Thyroid gland (tissue), 4 donors: ENCODE results near the gene PCBP3. TPM values are rescaled to one million over a fixed set of nuclear protein-coding genes. Genes with fewer than 3 reads are reported as not detected.

Experiments
- DNase-seq, 2 donors: peaks; one replicate each; pipeline ENCODE4 v3.0.0-alpha.2; 2019
- H3K27ac ChIP-seq, 3 donors: fragments of 200-600 bp; sonication (generic); 1 replicate in 2 of 3; 2 replicates in 1 of 3; pipeline ENCODE4 v1.5.1; 2016 to 2019; ENCODE audit warnings: mild to moderate bottlenecking in 1 of 3, moderate library complexity in 1 of 3
- H3K27me3 ChIP-seq: fragments of 200-600 bp; sonication (generic); one replicate; pipeline ENCODE4 v1.5.1; 2019
- H3K36me3 ChIP-seq, 2 donors: fragments of 200-600 bp; sonication (generic); one replicate each; pipeline ENCODE4 v1.5.1; 2016 to 2019
- H3K4me1 ChIP-seq, 2 donors: fragments of 200-600 bp; sonication (generic); one replicate each; pipeline ENCODE4 v1.5.1; 2017 to 2019
- H3K4me3 ChIP-seq, 3 donors: fragments of 200-600 bp; sonication (generic); replicated peaks in 1 of 3; 1 replicate in 2 of 3; 2 replicates in 1 of 3; pipeline ENCODE4 v1.5.1; 2016; ENCODE audit warnings: mild to moderate bottlenecking in 1 of 3
- H3K9me3 ChIP-seq: fragments of 200-600 bp; sonication (generic); one replicate; pipeline ENCODE4 v1.5.1; 2017
- CTCF ChIP-seq, 6 experiments: fragments of 200-600 bp in 3 of 6; fragments of 450-650 bp in 3 of 6; sonication (generic) in 3 of 6; IDR thresholded peaks; one replicate each; pipeline ENCODE4 v1.5.1; 2016 to 2019; ENCODE audit warnings: antibody characterized with exemption in 6 of 6, mild to moderate bottlenecking in 2 of 6, inconsistent platforms in 1 of 6, moderate library complexity in 1 of 6
- POLR2A ChIP-seq, 2 donors: fragments of 450-650 bp; IDR thresholded peaks; one replicate each; pipeline ENCODE4 v1.6.1; 2017; ENCODE audit warnings: antibody characterized with exemption in 2 of 2, mild to moderate bottlenecking in 2 of 2, moderate library complexity in 1 of 2
- WGBS, 2 donors: methylation state at CpG; one replicate each; pipeline ENCODE4 v1.1.5; 2017; 5-methylcytosine and 5-hydroxymethylcytosine counted together
- intact Hi-C: fragments of 100-400 bp; cut with DNase I; formaldehyde crosslinking; loops from one replicate; pipeline ENCODE4 v1.15.1; 2023
- total RNA-seq, 4 donors: library from RNA; depleted of rRNA; stranded (reverse); fragments of >200 nt; gene quantifications; one replicate each; pipeline ENCODE4 v1.2.3, GENCODE V29; 2016

PCBP3 gene
- total RNA-seq, 4 donors from 2014 or later: 0.33 to 0.98 (median 0.54) TPM; not detected in 1

- Histone ChIP-seq H3K36me3 (no peaks in the 10 kb centered on the region), H3K4me3 (no peak overlapping the region), H3K27ac (no peak overlapping the region), H3K9me3 (no peaks in the 10 kb centered on the region), H3K4me1 (no peaks in the 10 kb centered on the region), H3K27me3 (no peaks in the 10 kb centered on the region)
- no peak for TF ChIP-seq POLR2A (IDR thresholded peaks at IDR 0.05)
- no peak for TF ChIP-seq CTCF (IDR thresholded peaks at IDR 0.05)
- WGBS, 2 donors: 64 to 72% methylated on average over 9 of the region's 9 CpGs
- intact Hi-C loops: no loop called here
- DNase-seq: no peak
Measured at GRCh38 chr21:45802425-45802824, 158.9 kb downstream of the PCBP3 start.

DNA sequence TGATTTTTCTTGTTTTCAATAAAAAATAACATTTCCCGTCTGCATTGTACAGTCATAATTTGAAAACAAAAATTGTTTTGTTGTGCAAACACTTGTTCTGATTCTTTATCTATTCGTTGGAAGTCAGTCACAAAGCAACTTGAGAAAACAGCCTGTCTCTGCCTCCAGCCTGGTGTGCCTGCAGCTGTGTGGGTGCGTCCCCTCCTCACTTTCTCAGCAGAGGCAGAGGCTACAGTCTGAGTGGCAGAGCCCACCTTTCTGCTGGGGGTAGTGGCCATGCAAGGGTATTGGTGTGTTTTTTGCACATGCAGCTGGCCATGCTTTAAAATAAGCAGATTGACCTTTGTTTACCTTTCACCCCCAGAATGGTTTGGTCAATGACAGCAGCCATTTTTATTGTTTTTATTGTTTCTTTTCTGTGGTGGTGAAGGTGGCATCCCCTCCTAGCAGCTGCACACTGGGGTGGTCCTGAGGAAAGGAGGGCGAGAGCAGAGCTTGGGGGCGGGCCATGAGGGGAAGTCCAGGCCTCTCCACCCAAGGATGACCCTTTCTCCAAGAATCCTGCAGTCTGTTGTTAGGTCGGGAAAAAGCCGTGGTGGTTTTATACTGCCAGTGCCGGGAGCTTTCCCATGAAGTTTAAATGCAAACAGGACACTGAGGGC, 159.6 kb downstream of the PCBP3 start:
- Histone ChIP-seq H3K4me3 (no peak overlapping the region), H3K36me3 (no peaks in the 10 kb centered on the region), H3K27me3 (no peaks in the 10 kb centered on the region), H3K27ac (no peak overlapping the region), H3K4me1 (no peaks in the 10 kb centered on the region), H3K9me3 (no peaks in the 10 kb centered on the region)
- no peak for DNase-seq
- TF ChIP-seq CTCF (IDR thresholded peaks at IDR 0.05) (no peak), POLR2A (IDR thresholded peaks at IDR 0.05) (no peak)
- WGBS, 2 donors: 76 to 79% methylated on average over 8 of the region's 8 CpGs
- intact Hi-C loops: no loop called here

DNA sequence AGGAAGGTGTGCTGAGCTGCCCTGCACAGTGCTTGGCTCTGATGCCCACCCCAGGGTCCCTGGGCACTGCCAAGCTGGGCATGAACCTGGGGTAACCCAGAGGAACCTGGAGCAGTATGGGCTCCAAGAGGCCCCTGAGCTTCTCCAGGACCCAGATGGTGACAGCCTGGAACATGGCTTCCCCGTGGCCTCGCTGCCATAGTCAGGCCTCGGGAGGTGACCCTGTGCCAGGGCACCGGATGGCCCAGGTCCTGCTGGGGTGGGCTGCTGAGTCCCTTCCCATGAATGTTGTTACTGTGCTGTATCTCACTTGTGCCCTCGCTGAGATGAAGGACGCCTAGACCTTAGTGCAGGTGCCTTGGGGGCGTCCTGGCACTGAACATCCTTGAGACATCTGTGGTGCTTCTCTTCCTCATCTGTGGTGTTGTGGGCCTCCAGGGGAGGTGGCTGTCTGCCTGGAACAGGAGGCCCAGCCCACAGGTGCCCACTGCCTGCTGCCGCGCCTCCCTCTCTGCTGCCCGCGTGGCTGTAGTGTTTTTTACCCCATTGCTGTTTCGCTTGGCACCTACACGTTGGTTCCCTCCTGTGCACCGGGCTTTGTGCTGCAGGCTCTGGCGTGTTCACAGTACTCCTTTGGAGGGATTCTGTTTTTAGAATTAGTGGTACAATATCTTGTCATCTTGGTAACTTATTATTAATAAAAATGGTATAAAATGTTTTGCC, 160.3 kb downstream of the PCBP3 start:
- TF ChIP-seq CTCF (IDR thresholded peaks at IDR 0.05) (no peak), POLR2A (IDR thresholded peaks at IDR 0.05) (no peak)
- intact Hi-C loops: no loop called here
- DNase-seq: no peak

GRCh38 chr21:45804809-45805313, 161.3 kb downstream of the PCBP3 start:
- no peak overlapping the region for H3K4me3 ChIP-seq
- DNase-seq: no peak
- H3K9me3 ChIP-seq: no peaks in the 10 kb centered on the region
- H3K27ac ChIP-seq: no peak overlapping the region
- 71 to 80% methylated on average over 6 to 12 of the region's 13 CpGs for WGBS, 2 donors
- no peaks in the 10 kb centered on the region for H3K4me1 ChIP-seq
- H3K27me3 ChIP-seq: no peaks in the 10 kb centered on the region
- intact Hi-C loops: no loop called here
- H3K36me3 ChIP-seq: no peaks in the 10 kb centered on the region
- TF ChIP-seq POLR2A (IDR thresholded peaks at IDR 0.05) (no peak), CTCF (IDR thresholded peaks at IDR 0.05) (no peak)

More for the DNA sequence above, 160.3 kb downstream of the PCBP3 start:
- Histone ChIP-seq H3K36me3 (no peaks in the 10 kb centered on the region), H3K4me3 (no peak overlapping the region), H3K9me3 (no peaks in the 10 kb centered on the region), H3K4me1 (no peaks in the 10 kb centered on the region), H3K27ac (no peak overlapping the region), H3K27me3 (no peaks in the 10 kb centered on the region)
- WGBS, 2 donors: 71 to 94% methylated on average over 11 to 15 of the region's 15 CpGs

- no peaks in the 10 kb centered on the region for H3K4me1 ChIP-seq
- H3K4me3 ChIP-seq: no peak overlapping the region
- no peaks in the 10 kb centered on the region for H3K36me3 ChIP-seq
- TF ChIP-seq CTCF (IDR thresholded peaks at IDR 0.05) (no peak), POLR2A (IDR thresholded peaks at IDR 0.05) (no peak)
- H3K9me3 ChIP-seq: no peaks in the 10 kb centered on the region
- DNase-seq: no peak
- H3K27me3 ChIP-seq: no peaks in the 10 kb centered on the region
- H3K27ac ChIP-seq: no peak overlapping the region
- intact Hi-C loops: no loop called here
- 14 to 63% methylated on average over 1 to 6 of the region's 6 CpGs for WGBS, 2 donors
Measured at GRCh38 chr21:45805321-45805720, 161.8 kb downstream of the PCBP3 start.
